GM08714 (cell line): ENCODE results near the gene ERICH6.
"Not testable (repeated sequence)": the region's sequence is repeated elsewhere in the genome, so short reads cannot be mapped to it uniquely, and the experiment has no call there.

Source experiments
- H3K4me3 ChIP-seq: fragments of 200-500 bp; sonication (Bioruptor generic); 2 replicates; pipeline ENCODE4 v1.5.1; 2014; ENCODE audit warnings: mild to moderate bottlenecking, low read length, inconsistent platforms
- ZNF274 ChIP-seq: IDR thresholded peaks from 2 replicates; pipeline ENCODE4 v1.6.1; 2012; ENCODE audit warnings: mild to moderate bottlenecking, low read depth, low read length

ERICH6 gene

DNA sequence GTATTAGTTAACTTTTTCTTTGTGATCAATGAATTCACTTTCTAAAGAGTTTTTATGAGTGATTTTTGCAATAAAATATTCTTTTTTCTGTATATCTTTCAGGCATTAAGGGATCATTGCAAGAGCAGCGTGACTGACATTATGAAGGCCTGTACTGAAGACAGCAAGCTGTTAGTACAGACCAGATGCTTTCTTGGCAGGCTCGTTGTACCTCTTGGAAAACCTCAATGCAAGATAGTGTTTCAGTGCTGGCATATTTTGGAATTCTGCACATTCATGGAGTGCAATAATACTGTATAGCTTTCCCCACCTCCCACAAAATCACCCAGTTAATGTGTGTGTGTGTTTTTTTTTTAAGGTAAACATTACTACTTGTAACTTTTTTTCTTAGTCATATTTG is 76.2 kb downstream of the ERICH6 start:
- H3K4me3 ChIP-seq = no peak overlapping the region
- TF ChIP-seq ZNF274 = no peak

DNA sequence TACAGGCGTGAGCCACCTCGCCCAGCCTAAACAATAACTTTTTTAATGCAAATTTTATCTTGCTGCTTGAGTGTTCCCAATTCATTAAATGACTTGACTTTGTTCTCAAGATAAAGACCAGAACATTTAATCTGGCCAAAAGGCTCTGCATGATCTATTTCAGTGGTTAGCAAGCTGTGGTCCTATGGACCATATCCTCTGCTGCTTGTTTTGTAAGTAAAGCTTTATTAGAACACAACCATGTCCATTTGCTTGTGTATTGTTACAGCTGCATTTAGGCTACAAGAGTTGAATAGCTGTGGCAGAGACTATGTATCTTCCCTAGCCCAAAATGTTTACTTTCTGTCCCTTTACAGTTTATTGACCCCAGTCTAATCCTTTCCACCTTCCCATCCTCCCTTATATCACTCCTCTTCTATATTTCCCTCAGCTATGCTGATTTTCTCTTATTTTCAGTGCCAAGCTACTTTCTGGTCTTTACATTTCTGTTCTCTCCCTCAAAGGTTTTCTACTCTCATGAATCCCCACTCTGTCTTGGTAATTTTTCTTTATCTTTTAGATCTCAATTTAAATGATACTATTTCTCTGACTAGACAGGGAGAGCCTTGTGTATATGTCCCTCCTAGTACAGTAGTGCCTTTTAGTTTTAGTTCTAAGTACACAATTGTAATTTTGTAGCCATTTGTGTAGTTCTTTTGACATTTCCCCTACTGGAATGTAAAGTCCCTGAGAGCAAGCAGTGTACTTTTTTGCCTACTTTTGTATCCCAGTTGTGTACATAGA is 77.4 kb downstream of the ERICH6 start:
- no peak for TF ChIP-seq ZNF274

DNA sequence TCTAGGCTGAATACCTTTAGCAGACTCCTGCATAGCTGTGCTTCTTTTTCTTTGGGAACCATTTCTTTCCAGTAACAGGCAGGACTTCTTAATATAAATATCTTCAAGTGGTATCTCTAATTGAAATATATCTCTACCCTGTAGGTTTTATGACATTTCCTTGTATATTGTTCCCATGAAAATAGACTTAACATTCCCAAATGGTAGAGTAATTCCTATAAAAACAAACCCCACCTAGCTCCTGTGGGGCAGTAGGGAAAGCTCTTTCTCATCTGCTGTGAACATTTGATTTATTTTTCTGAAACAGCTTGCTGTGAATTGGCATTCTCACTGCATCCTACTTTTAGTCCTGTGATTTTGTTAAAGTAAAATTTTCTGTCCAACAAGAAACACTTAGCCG is 79.8 kb downstream of the ERICH6 start:
- TF ChIP-seq ZNF274 = no peak
- H3K4me3 ChIP-seq = no peak overlapping the region

More for the DNA sequence above, 77.4 kb downstream of the ERICH6 start:
- H3K4me3 ChIP-seq = no peak overlapping the region

DNA sequence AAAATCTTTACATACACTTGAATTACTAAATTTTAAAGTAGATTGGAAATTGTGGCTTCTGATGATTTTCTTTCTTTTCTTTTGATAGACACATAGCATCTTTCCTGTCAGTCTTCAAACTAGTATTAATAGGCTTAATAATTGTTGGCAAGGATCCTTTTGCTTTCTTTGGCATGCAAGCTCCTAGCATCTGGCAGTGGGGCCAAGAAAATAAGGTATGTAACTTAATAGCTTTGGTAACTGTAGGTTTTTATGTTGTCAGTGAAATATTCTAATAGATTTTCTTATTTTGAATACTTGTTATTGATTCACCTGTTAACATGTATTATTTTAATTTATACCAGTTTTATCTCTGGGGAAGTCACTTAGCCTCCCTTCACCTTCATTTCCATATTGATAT is 80.8 kb downstream of the ERICH6 start:
- not testable (repeated sequence) for H3K4me3 ChIP-seq

DNA sequence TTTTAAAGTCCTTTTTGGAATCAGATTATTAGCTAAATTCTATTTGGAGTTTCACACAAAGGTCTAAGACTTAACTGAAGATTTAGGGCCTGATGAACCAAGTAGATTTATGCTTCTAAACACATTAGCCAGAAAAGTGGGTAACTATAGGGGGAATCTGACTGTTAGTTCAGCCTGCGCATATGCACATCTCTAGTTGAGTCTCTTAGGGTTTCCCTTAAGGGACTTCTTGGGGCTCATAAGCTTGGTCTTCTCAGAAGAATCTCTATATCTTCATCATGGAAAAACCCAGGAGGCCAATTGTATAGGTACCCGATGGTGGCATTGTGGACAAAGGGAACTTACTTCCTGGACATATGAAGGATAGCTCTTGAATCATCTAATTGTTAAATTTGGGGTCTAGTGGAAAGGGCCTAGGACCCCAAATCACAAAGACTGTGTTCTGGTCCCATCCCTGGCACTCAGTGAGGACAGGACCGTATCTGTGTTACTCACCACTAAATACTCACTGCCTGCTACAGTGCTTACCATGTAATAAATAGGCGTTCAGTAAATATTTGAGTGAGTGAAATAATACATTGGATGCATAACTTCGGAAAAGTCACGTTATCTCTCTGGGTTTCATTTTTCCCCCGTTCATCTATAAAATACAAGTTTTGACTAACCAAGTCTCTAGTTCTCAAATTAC is 83.6 kb downstream of the ERICH6 start:
- no peak for TF ChIP-seq ZNF274
- H3K4me3 ChIP-seq = no peak overlapping the region

DNA sequence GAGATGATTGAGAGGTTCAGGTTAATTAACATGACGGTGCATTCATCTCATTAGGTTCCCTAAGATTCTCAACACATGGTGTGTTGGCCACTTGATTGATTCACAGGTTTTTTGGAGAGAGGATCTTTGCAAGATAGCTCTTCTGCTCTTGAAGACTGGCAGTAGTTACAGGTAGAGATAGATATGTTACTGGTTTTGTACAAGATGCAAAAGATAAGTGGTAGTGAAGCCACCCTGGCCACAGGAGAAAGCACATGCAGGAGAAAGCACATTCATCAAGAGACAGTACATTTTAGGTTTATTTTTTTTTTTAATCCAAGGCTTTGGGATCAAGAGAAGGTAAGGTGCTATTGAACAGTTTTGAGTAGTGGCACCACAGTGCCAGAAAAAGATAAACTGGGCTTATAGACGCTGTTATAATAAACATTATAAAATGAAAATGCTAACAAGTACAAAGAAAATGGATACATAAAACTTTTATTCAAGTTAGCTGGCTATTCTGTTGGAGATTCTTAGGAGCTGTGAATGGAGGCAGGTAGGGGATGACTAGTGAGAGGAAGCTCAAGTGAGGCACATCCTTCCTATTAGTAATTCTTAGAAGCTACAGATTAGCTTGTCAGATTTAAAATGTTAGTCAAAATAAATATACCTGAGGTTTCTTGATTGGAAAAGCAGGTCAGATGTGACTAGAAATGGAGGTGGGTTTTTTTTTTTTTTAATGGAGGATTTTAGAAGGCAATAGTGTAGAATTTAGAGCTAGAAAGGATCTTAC is 89.8 kb downstream of the ERICH6 start:
- no peak overlapping the region for H3K4me3 ChIP-seq
- TF ChIP-seq ZNF274 = no peak

DNA sequence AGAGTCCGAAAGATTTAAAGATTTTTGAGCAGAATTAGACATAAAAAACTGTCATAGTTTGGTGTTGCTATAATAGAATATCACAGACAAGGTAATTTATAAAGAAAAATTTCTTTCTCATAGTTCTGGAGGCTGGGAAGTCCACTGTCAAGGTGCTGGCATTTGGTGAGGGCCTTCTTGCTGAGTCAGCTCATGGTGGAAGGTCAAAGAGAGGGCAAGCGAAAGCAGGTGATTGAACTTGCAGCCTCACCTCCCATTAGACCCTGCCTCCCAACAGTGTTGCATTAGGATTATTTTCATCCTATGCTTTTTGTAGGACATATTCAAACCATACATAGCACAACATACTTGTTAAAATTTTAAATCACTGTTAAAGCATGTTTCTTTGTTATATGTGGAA is 90.7 kb downstream of the ERICH6 start:
- no peak for TF ChIP-seq ZNF274
- H3K4me3 ChIP-seq = no peak overlapping the region

DNA sequence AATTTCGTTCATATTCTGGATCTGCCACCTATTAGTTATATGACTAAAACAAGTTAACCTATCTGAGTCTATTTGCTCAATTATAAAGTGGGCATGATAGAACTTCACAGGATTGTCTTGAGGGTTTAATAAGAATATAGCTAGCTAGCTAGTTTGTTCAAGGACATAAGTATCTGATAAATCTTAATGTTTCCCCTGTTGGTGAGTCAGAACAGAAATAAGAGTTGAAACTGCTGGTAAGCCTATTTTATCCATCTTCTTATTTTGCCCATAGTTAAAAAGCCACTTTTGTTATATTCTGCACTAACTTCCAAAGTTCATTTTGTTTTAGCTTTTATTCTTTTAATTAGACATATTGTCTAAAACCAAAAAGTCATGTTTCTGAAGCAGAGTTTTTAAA is 91.2 kb downstream of the ERICH6 start:
- TF ChIP-seq ZNF274 = no peak
- H3K4me3 ChIP-seq = no peak overlapping the region

DNA sequence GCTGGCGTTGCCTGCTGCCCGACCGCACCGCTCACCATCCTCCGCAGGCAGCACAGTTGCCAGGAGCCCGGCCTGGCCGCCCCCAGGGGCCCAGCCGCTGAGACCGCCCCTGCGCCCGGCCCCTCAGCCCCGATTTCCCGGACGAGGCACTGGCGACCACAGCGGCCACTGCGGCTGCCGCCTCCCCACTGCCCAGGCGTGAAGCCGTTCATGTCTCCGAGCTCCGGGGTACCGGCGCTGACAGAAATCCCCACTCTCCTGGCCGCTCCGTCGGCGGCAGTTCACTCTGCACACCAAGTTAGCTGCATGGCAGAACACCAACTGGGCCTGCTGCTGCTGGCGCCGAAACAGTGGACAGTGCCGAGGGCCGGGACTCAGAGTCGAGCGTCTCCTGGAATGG is 92.1 kb downstream of the ERICH6 start:
- no peak overlapping the region for H3K4me3 ChIP-seq
- TF ChIP-seq ZNF274 = no peak

DNA sequence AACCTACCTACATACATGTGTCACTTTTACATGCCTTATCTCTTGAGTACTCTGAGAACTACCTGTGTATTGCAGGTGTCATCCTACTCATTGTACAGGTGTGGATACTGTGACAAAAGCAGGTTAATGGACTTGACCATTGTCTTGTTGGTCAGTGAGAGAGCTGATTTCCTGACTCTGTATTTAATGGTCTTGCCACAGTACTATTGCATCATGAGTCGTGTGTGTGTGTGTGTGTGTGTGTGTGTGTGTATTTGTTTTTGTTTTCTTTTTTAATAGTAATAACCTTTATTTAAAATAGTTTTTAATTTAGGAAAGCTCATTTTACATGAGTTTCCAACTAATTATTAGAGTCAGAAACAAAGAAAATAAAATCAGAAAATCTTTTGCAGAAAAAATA is 92.9 kb downstream of the ERICH6 start:
- no peak for TF ChIP-seq ZNF274

DNA sequence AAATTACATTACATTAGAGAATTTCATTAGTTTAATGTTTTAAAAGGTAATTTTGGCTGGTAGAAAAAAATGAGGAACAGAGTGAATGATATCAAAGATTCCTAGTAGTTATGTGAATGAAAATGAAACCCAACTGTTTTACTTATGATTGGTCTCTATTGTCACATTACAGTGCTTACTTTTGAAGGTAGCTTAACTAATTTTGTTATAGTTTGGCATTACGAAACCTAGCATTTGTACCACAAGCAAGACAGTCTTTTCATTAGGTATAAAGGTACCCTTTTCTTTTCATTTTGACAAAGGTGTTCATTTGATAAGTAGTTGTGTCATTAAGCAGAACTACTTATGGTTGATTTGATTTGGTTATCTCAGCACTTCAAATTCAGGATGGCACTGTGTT is 93.7 kb downstream of the ERICH6 start:
- no peak for TF ChIP-seq ZNF274
- no peak overlapping the region for H3K4me3 ChIP-seq

More for the DNA sequence above, 92.9 kb downstream of the ERICH6 start:
- H3K4me3 ChIP-seq = no peak overlapping the region
